ENCODE data around the gene STK40.

- TF ChIP-seq CTCF (IDR thresholded peaks at IDR 0.05) (no peak), EP300 (IDR thresholded peaks at IDR 0.05) (no peak), POLR2AphosphoS5 (IDR thresholded peaks at IDR 0.05) (no peak), POLR2A (IDR thresholded peaks at IDR 0.05) (no peak)
Measured at GRCh38 chr1:36320767-36321118, 65.0 kb downstream of the STK40 start.
